Heart left ventricle (tissue), 13 donors: ENCODE measurements around the gene FOSL2.

Experiments used
- CTCF ChIP-seq, 12 donors: fragments of 200-600 bp; sonication (generic) in 4 of 12; IDR thresholded peaks; one replicate each; pipeline versions ENCODE4 v1.5.0 to v1.8.0; 2018 to 2022; ENCODE audit warnings: antibody characterized with exemption in 12 of 12, mild to moderate bottlenecking in 5 of 12
- POLR2A ChIP-seq, 2 donors: fragments of 450-650 bp; IDR thresholded peaks; one replicate each; pipeline ENCODE4 v1.6.1; 2017; ENCODE audit warnings: antibody characterized with exemption in 2 of 2, mild to moderate bottlenecking in 2 of 2, moderate library complexity in 2 of 2
- donor health status: ischemic (EF 13 %, LVEDD 7.1; RV severe dilation, severe dysfunction).
- donor health status: DM: no; HTN: yes; CAD: no.
- donor health status: DM: no; HTN: no; CAD: no.
- donor health status: ischemic (EF 25% LVEDD 6.9; RV normal size, moderate dysfunction).
- donor health status: ischemic (EF 25% LVEDD 5.7; RV mildly dilated, moderate dysfunction).
- donor health status: ischemic (EF 35%, LVEDD 5.7; RV mildly dilated, moderate dysfunction).
- donor health status: nonischemic (EF 11% LVEDD 7.7; RV severe dilation, severe dysfunction).
- donor health status: DM: yes; HTN: yes; CAD: no.
- donor health status: PGD.
- donor health status: ischemic (EF 29% LVEDD 5.4; RV normal size, mild dysfunction).
- donor health status: nonischemic (EF 23%, LVEDD 6.1; RV moderate dilation, normal function).

GRCh38 chr2:28350196-28350595 is 42.5 kb upstream of the FOSL2 start:
- TF ChIP-seq CTCF (IDR thresholded peaks at IDR 0.05) (no peak), POLR2A (IDR thresholded peaks at IDR 0.05) (no peak)
